Activated CD4-positive, alpha-beta T cell treated with anti-CD3 and anti-CD28 coated beads, Interleukin-10, Interleukin-2, amounts not matched to agents 100 ng/mL and 50 ng/mL, durations not matched to agents 16 hours and 8 hours (primary cell): ENCODE results near the gene CYTH4.
"Not testable (repeated sequence)": the region's sequence is repeated elsewhere in the genome, so short reads cannot be mapped to it uniquely, and the experiment has no call there.

Source experiments
- DNase-seq: peaks from one replicate; pipeline ENCODE4 v3.0.0-alpha.2; 2020

The CYTH4 gene

DNA sequence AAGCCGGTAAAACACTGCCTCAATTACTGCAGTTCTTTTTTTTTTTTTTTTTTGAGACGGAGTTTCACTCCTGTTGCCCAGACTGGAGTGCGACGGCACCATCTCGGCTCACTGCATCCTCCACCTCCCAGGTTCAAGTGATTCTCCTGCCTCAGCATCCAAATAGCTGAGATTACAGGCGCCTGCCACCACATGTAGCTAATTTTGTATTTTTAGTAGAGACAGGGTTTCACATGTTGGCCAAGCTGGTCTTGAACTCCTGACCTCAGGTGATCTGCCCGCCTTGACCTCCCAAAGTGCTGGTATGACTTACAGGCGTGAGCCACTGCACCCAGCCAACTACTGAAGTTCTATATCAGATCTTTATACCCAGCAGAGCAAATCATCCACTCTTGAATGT lies 30.5 kb upstream of the CYTH4 start:
- DNase-seq = not testable (repeated sequence)

DNA sequence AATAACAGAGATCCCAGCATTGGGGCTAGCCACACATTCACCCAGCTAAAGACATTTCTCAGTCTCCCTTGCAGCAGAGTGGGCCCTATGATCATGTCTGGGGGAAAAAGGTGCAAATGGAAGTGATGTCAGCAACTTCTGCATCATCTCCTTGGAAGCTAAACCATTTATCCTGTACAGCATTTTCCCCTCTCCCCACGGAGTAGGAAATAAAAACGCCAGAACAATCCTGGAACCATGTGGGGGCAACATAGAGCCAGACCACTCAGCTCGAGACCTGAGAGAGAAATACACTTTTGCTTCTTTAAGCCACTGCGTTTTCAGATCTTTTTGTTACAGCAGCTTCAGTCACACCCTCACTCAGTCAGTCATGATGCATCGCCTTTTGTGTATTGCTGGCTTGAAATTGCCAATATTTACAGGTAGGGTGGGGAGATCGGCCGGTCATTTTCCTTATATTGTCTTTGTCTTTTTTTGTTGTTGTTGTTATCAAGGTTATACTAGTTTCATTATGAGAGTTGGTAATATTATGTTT lies 29.1 kb upstream of the CYTH4 start:
- DNase-seq = no peak

DNA sequence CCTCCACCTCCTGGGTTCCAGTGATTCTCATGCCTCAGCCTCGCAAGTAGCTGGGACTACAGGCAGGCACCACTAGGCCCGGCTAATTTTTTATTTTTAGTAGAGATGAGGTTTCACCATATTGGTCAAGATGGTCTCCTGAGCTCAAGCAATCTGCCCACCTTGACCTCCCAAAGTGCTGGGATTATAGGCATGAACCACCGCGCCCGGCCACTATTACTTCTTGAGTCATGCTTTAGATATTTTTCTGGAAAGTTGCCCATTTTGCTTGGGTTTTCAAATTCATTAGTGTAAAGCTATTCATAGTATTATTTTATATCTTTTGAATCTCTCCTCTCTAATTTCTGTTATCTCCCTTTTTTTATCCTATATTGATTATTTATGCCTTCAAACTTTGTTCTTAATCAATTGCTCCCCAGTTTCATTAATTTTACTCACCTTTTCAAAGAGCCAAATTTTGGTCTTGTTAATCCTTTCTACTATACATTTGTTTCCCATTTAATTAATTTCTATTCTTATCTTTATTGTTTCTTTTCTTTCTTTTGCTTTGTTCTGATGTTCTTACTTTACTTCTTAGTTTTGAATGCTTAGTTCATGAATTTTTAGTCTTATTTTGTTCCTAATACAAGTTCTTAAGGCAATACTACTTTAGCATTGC lies 28.0 kb upstream of the CYTH4 start:
- DNase-seq = no peak

DNA sequence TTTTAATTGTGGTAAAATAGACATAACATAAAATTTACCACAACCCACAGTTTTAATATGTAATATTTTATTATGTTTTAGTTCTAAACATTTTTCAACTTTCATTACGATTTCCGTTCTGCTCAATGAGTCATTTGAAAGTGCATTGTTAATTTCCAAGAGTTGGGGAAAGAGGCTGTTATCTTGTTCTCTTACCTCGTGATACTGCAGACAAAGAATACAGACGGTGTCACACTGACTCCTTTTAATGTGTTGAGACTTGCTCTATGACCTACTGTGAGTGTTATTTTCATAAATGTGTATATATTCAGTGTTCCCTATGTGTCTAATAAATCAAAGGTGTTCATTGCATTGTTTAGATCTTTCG lies 27.5 kb upstream of the CYTH4 start:
- DNase-seq = no peak

DNA sequence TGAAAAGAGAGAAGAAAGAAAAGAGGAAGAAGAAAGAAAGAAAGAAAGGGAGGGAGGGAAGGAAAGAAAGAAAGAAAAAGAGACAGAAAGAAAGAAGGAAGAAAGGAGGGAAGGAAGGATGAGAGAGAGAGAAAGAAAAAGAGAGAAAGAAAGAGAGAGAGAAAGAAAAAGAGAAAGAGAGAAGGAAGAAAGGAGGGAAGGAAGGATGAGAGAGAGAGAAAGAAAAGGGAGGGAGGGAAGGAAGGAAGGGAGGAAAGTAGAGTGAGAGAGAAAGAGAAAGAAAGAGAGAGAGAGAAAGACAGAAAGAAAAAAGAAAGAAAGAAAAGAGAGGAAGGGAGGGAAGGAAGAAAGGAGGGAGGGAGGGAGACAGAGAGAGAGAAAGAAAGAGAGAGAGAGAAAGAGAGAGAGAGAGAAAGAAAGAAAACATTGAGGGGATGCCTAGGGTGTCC lies 26.7 kb upstream of the CYTH4 start:
- no peak for DNase-seq

DNA sequence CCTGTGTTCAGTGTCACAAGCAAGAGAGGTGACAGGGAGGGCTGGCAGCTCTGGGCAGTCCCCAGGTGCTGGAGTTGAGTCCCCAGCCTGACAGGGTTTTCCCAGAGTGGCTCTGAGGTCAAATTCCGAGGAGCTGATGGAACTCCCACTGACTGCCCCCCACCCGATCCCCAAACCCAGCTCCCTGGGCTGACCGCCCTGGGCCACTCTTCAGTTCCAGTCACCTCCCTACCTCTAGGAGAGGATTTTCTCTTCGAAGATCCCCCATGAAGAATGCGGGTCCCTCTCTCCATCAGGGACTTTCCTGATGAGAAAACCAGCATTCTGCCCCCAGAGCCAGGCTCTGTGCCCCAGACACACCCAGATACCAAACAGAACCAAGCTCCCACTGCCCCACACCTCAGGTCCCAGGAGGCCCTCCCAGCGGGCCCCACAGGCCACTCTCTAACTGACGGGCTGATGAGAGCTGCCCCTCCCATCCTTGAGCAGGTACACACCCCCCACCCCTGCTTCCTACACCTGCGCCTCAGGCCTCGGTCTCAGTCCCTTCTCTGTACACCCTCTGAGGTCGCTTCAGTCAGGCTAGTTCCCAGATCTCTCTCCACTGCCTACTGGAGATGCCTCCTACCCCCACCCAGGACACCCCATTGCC lies 26.1 kb upstream of the CYTH4 start:
- no peak for DNase-seq

DNA sequence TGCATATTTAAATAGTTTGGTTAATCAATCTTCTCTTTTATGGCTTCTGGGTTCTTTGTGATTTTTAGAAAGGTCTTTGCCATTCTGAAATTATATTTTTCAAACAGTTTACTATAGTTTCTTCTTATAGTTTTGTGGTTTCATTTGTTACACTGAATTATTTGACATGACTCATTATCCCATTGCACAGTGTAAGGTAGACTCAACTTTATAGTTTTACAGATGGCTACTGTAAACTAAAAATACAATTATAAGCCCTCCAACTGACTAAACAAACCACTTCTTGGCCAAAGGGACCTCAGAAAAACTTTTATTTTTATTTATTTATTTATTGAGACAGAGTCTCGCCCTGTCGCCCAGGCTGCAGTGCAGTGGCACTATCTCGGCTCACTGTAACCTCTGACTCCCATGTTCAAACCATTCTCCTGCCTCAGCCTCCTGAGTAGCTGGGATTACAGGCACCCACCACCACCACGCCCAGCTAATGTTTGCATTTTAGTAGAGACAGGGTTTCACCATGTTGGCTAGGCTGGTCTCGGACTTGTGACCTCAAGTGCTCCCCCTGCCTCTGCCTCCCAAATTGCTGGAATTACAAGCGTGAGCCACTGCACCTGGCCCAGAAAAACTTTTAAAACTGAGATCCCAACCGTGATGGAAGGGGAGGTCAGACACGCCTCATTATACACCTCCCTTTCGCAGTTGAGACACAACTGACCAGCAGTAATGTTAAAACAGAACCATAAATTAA lies 24.1 kb upstream of the CYTH4 start:
- no peak for DNase-seq

DNA sequence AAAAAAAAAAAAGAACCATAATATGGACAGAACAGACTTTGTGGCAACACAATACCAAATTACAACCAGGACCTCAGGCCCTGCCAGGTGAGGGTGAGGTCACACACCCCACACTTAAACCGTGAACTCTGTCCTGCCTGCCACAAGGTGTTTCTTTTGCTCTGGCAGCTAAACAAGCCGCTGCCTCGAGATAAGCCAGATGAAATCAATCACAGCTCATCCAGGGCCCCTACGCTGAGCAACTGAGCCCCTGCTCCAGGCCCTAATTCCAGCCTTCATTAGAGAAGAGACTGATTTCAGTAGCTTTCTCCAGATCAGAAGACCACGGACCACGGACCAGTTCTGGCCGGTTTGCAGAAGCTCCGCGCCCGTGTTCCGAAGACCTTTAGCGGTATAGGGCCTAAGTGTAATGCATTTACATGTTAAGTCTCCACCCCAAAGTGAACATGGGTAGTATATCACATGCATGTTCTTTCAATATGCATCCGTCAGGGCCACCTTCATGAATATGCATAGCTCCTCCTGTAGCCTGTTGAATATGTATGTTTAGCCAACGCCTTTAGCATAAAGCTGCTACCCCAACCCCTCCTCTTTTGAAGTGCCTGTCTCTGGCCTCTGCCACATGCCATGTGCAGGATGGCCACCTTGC lies 23.4 kb upstream of the CYTH4 start:
- DNase-seq = no peak

DNA sequence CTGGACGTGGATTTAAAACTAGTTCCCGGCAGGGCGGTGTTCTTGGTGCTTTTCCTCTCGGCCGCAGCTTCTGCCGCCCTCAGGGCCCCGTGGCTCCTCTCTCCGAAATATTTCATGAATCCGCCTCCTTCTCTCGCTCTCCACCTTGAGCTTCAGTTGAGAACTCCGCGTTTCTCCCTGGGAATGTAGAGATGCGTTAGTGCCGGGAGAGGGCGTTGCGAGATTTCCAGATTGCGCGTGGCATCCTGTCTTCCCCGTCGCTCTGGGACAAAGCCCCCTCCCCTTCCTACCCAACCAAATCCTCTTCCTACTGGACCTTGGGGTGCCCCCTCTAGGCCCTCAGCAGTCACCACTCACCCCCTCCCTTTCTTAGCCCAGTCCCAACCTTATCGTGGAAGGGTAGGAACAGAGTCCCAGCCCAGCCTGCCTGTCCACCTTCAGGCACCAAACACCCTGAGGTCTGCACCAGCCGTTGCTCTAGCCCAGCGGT lies 22.7 kb upstream of the CYTH4 start:
- DNase-seq = no peak

DNA sequence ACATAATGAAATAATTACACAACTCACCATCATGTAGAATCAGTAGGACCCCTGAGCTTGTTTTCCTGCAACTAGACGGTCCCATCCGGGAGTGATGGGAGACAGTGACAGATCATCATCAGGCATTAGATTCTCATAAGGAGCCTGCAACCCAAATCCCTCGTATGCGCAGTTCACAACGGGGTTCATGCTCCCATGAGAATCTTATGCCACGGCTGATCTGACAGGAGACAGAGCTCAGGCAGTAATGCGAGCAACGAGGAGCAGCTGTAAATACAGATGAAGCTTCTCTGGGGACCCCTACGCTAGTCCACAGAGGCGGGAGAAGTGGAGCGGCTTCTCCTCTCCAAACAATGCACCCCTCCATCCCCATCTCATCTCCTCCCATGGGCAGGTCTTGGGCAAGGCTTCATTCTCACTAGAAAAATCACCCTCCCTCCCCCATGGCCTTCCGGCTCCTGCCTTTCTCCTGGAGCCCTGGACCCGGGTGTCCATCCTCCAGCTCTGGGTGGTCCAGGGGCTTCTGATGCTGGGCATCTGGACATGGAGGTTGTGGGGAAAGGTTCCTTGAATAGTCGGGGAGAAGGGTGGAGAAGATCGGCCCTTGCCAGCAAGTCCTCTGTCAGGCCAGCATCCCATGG lies 22.0 kb upstream of the CYTH4 start:
- no peak for DNase-seq

DNA sequence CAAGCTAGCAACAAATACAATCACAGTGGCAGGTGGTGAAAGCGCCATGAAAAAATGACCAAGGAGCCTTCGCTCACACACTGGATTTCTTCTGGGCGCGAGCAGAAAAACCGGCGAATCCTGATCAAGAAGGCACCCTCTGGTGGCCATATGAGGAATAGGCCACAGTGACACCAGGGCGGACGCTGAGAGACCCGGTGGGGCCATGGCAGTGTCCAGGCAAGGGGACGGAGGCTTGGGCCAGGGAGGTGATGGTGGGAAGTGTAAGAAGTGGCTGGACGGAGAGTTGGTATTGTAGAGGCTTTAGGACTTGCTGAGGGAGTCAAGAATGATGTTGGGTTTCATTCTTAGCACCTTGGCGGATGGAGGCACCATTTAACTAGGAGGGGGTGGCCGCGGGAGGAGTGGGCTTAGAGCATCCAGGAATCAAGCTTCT lies 21.4 kb upstream of the CYTH4 start:
- DNase-seq = peak; percentile 72

DNA sequence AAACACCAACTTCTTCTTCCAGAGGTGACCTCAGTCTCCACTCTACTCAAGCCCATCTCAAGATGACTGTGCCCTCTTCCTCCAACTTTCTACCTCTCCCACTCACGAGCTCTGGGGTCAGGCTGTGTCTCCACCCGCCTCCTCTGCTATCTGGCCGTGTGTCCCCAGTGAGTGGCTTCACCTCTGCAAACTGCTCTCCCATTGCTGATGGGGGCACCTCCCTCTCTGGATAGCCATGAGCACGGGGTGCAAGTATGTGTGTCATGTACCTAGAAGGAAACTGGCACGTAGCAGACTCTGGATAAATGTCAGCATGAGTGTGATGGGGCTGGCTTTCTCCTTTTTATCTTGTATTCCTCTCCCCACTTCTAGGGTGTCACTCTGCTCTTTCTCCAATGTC lies 20.0 kb upstream of the CYTH4 start:
- no peak for DNase-seq

DNA sequence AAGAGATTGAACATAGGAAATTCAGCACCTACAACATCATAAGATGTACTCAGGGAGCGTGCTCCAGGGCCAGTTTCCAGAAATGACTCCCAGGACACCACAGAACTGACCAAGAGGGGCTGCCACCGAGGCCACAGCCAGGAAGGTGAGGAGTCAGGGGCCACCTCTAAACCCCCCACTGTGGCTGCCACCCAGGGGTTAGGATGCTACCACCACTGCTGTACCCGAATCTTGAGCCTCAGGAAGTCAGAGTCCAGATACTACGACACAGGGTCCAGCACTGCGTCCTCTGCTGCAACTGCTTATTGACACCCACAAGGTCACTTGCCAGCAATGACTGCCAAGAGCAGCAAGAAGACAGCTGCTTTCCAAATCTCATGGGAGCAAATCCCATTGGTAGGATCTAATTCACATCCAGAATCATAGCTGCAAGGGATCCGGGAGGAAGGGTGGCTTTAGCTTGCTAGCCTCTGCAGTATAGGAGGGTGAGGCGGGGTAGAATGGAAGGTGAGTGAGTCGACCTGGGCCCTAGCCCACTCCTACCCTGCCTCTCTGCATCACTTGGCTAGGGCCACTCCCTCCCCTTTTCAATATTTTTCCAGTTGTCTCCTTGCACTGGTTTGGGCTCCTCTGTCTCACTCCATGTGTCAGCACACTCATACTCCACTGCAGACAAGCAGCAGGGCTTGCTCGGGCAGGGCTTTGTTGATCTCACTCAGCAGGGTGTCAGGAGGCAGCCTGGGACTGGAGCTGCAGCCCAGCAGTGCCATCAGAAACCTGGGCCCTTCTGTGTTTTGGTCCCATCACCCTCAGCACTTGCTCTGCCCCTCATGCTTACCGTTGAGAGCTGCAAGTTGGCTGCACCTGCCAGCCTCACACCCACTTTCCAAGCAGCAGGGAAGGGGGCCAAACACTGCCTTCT lies 18.1 kb upstream of the CYTH4 start:
- DNase-seq = no peak

DNA sequence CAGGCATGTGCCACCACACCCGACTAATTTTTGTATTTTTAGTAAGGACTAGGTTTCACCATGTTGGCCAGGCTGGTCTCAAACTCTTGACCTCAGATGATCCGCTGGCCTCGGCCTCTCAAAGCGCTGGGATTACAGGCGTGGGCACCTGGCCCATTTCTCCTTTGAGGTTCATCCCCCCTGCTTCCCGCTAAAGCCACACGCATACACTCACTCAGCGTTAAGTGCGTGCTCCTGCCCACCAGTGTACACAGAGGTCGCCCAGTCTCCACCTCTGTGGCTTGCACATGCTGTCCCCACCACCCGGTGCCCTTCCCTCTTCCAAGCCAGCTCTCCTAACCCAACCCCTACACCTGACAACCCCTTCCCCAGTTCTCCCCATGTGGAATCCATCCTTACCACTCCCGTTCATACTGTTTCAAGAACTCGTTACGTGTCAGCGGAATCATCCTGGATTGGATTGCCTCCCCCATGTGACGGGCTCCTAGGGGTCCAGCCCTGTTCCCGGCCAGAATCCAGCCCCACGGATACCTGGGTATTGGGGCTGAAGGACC lies 15.7 kb upstream of the CYTH4 start:
- no peak for DNase-seq

DNA sequence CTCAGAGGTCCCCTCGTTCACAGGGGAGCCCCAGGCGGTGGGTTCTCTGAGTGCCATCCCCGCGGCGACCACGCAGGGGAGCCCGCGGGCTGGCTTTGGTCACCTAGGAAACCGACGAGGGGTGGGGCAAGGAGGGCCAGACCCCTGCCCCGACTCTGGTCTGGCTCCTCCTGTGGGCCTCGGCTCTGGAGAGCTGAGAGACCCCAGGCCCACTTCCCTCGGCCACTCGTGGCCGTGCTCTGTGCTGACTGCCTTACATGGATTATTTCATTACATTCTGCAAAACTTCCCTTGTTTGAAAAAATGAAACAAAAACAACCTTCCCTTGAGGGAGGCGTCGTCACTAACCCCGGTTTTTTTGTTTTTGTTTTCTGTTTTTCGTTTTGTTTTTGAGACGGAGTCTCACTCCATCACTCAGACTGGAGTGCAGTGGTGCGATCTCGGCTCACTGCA lies 15.1 kb upstream of the CYTH4 start:
- DNase-seq = peak; percentile 80

DNA sequence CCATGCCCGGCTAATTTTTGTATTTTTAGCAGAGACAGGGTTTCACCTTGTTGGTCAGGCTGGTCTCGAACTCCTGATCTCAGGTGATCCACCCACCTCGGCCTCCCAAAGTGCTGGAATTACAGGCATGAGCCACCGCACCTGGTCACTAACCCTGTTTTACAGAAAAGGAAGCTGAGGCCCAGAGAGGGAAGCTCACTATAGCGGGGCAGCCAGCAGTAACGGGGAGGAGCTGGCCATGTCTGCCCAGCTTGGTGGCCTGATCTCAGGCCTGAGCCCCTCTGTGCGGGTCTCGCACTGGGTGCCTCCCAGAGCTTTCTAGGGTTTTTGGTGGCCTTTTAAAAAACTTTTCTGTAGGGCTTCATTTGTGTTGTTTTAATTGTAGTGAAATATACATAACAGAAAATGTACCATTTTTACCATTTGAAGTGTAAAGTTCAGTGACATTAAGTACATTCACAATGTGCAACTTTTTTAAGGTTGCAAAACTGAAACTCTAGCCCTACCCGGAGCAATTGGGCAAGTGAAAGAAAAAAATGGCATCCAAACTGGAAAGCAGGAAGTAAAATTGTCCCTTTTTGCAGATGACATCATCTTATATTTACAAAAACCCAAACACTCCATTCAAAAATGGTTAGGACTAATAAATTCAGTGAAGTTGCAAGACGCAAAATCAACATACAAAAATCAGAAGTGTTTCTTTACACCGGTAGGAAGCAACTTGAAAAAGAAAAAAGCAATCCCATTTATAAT lies 14.5 kb upstream of the CYTH4 start:
- no peak for DNase-seq

DNA sequence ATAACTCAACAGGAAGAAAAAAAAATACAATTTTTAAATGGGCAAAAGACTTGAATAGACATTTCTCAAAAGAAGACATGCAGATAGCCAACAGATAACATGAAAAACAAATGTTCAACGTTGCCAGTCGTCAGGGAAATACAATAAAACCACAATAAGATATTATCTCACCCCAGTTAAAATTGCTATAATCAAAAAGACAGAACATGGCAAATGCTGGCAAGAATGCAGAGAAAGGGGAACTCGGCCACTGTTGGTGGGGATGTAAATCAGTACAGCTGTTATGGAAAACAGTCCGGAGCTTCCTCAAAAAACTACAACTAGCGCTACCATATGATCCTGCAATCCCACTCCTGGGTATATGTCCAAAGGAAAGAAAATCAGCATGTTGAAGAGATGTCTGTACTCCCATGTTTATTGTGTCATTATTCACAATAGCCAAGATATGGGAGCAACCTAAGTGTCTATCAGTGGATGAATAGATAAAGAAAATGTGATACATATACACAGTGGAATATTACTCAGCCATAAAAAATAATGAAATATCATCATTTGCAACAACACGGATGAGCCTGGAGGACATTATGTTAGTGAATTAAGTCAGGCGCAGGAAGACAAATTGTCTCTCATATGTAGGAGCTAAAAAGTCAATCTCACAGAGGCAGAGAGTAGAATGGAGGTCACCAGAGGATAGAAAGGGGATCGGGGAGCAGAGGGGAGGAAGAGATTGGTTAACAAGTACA lies 12.2 kb upstream of the CYTH4 start:
- DNase-seq = no peak

DNA sequence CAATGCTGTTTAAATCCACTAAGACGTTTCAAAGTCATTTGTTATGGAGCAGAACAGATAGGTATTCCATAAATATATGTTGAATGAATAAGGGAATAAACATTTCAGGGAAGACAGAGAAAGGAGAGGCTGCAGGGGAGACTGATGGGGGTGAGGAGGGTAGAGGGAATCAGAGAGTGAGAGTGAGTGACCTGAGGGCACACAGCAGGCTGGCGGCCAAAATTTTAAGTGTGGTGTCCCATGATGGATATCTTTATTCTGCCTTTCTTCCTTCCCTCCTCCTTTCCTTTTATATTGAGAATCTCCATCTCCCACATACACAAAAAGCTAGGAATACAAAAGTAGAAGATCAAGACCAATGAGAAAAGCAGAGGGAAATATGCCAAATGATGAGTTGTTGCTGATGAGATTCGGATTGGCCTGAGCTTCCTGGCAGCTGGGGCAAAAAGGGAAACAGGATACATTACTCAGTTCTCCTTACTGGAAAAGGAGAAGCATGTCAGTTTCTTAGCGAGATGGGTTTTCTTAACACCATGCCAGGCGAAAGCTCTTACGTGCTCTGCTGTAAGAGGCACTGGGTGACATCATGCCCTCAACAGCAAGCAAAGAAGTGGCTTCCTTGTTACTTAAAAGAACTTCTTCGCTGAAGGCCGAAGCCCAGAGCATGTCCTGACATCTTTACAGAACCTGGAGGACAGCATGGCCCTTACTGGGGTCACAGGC lies 11.2 kb upstream of the CYTH4 start:
- DNase-seq = no peak
